SHP77 treated with DMSO at 0.1 percent for 48 hours (cell line): ENCODE results near the gene STT3B.

Experiments
- DNase-seq: peaks from one replicate; lab custom pipeline; 2025; lab: John Stamatoyannopoulos, UW

Gene STT3B

GRCh38 chr3:31521468-31521867 is 11.3 kb upstream of the STT3B start:
- DNase-seq, result no peak

DNA sequence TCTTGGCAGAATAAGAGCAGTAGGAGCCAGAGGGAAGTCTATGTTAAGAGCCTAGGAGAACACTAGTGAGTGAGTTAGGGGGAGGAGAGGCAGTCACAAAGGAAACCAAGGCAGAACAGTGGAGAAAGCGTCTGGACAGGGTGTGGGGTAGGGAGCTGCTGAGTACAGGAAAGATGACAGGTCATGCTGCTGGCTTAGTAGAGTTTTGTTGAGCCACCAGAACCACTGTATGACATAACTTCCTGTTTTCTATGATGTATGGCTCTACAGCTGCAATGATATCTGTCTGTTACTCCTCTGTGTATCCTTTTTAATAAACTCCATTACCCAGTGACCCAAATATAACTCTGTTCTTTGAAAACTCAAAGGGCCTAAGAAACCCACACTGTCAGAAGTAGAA is 10.6 kb upstream of the STT3B start:
- DNase-seq, result no peak

- no peak for DNase-seq
Measured at GRCh38 chr3:31523543-31523942, 9.2 kb upstream of the STT3B start.

- DNase-seq, result no peak
Measured at GRCh38 chr3:31525532-31525931, 7.2 kb upstream of the STT3B start.

- no peak for DNase-seq
Measured at GRCh38 chr3:31529421-31529820, 3.3 kb upstream of the STT3B start.

DNA sequence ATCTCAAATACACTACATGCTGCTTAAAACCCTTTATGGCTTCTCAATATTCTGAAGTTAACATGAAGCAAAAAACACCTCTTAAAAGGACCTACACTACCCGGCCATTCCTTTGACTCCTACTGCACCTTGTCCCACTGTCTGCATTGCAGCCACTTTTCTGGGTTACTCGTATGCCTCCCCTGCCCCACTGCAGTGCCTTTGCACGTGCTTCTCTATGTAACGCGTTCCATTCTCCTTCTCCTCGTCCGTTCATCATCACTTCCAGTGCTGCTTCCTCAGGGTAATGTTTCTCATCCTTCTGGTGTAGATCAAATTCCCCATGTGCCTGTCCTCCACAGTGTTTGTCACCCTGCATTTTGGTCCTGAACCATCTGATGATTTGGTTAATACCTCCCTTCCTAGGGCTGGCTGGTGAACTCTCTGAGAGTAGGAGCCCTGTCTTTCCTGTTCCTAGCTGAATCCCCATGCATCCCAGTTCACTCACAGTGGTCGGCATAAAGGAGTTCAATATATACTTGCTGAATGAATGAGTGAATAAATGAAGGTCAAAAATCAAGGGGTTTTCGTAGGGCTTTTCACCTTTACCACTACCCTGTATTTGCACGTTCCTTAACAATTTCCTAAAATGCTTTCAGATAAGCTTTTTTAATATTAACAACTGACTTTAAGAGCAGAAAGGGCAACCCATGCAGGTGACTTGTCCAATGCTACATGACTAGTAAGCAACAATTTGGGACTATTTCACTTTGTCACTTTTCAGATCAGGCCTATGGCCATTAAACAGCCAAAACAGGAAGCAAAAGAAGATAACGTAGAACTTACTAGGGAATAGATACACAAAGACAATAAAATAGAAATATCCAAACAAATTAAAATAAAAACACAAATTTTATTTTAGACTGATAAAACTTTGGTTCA is 2.4 kb upstream of the STT3B start:
- DNase-seq, result no peak

DNA sequence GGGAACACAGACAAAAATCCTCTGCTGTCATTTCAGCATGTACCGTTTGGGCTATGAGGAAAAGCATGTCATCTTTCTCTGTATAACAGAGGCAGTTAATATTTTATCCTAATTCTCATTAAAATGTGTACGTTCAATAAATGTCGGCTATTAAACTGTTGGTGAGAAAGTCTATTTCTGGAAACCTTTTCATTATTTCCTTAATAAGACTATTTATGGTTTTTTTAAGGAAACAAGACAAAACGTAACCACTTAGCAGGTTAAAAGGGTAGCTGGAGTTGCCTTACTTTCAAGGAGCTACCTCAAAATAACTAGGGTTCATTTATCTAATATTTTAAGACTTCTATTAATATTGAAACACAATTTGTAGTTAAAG is 1.8 kb upstream of the STT3B start:
- no peak for DNase-seq

DNA sequence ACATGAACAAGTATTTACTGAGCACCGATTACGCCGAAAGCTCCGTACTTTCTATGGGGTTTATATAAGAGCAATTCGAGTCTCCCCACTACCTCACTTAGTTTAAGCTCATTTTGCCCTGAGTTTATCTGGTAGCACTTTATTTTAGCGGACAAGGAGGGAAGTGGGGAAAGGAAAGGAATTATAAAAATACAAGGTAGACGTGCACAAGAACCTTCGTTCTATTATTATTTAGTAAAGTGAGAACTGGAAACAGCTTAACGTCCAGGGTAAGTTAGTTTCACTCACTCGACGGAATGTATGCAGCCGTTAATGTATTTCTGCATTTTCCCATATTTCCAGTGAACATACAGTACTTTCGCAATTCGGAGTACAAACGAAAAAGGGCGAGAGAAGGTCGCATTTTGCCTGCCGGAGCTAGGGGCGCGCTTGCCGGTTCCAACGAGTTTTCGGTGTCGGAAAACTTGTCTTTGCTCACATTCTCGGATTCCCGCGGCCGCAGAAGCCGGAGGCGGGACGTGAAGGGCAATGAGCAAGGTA is 1.2 kb upstream of the STT3B start:
- no peak for DNase-seq

GRCh38 chr3:31531992-31532586 is 636 bp upstream of the STT3B start:
- DNase-seq, result peak; percentile 91

DNA sequence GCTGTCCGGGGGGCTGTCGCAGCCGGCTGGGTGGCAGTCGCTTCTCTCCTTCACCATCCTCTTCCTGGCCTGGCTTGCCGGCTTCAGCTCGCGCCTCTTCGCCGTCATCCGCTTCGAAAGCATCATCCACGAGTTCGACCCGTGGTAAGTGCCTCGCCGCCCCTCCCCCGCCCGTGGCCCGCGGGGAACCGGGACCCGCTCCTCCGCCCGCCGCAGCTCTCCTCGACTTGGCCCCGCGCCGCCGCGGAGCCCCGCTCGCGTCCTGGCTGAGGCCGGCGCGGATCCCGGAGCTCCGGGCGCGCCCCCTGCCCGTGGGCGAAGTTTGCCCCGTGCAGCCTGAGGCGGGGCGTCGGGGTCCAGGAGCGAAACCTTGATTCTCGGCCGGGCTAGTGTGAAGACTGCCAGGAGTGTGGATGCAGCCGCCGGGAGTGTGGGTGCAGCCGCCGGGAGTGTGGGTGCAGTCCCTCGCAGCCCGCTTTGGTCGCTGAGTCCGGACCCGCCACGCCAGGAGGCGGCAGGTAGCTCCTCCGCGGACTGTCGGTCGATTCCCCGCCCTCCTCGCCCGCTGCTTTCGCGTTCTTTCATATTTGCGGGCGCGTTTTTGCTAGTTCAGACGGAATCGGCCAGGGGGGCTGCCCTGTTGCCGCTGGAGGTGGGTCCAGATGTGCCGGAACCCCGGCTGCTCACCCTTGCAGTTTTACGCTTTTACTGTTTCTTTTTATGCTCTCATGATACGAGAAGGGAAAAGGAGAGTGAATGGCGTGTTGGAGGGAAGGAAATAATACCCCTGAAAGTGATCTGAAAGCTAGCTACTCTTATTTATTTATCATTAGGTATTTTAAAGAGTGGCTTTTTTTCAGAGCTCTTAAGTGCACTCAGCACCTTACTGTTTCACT is 692 bp downstream of the STT3B start:
- DNase-seq, result no peak

GRCh38 chr3:31534065-31534425 is 1.3 kb downstream of the STT3B start:
- no peak for DNase-seq

GRCh38 chr3:31536497-31536896 is 3.8 kb downstream of the STT3B start:
- DNase-seq, result no peak

GRCh38 chr3:31538801-31539200 is 6.1 kb downstream of the STT3B start:
- no peak for DNase-seq

- no peak for DNase-seq
Measured at GRCh38 chr3:31539275-31539674, 6.5 kb downstream of the STT3B start.

DNA sequence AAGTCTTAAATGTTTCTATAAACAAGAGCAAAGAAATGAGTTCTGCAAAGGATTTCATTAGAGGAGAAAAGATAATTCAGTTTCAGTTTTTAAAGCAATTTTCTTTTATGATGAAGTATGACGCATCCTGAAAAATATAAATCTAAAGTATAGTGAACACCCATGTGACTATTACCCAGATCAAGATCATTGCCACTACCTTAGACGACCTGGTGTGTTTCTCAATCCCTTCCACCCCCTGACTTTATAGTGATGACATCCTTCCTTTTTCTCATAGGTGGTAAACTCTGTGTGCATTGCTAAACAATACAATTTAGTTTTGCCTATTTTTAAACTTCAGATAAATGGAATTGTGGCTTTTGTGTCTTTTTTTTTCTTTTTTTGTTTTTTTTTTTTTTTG is 8.4 kb downstream of the STT3B start:
- DNase-seq, result no peak

DNA sequence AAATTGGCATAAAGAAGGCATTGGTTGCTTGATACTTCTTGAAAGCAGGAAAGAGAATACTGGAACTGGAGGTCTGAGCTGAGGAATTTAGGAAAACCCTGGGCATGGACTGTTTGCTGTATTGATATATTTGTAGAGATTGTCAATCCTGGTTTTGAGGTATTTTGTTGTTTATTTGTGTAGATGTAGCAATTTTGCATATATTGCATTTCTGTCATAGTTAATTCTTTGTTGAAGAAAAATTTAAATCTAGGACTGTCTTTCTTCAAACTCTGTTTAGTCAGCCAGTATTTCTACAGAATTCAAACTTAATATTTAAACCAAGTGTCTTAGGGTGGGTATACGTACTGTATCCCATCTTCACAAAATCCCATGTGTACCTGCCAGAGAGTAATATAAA is 9.5 kb downstream of the STT3B start:
- DNase-seq, result no peak

GRCh38 chr3:31543375-31543774 is 10.7 kb downstream of the STT3B start:
- DNase-seq, result no peak

- DNase-seq, result no peak
Measured at GRCh38 chr3:31544634-31545033, 11.9 kb downstream of the STT3B start.

- DNase-seq, result no peak
Measured at GRCh38 chr3:31546162-31546561, 13.4 kb downstream of the STT3B start.

- no peak for DNase-seq
Measured at GRCh38 chr3:31546725-31547124, 14.0 kb downstream of the STT3B start.

- DNase-seq, result no peak
Measured at GRCh38 chr3:31550452-31551251, 17.9 kb downstream of the STT3B start.

GRCh38 chr3:31551646-31552045 is 18.9 kb downstream of the STT3B start:
- DNase-seq, result no peak
